Measurements from ENCODE around the gene KDM7A. TPM values are rescaled to one million over a fixed set of nuclear protein-coding genes. Genes with fewer than 3 reads are reported as not detected.

The KDM7A gene
- total and polyA plus RNA-seq, 2 of the 4 experiments (the other 2 are of a cell fraction): 1.5 to 2.3 TPM

- CTCF ChIA-PET: no interaction called here
- H3K4me1 ChIP-seq (ENCODE audit: control insufficient read depth, insufficient read depth, low read length): no peaks in the 10 kb centered on the region
- DNase-seq: no peak
- dilution Hi-C loops (cut with HindIII; ENCODE audit: low sequenced_read_pairs, unreplicated experiment): no loop called here
- H3K56ac ChIP-seq (ENCODE audit: extremely low read depth, insufficient read depth, low read length): no peak overlapping the region
- no peak overlapping the region for H3K9ac ChIP-seq (ENCODE audit: low read depth, low read length)
- H3K4me2 ChIP-seq (ENCODE audit: low read depth, low read length): no peak overlapping the region
- no peak overlapping the region for H4K8ac ChIP-seq (ENCODE audit: low read depth in 2 of 2, low read length in 2 of 2)
- H2BK120ac ChIP-seq (ENCODE audit: low read depth, low read length): no peak overlapping the region
- no peak overlapping the region for H4K91ac ChIP-seq (ENCODE audit: insufficient read depth, low read depth, low read length)
- no peaks in the 10 kb centered on the region for H3K36me3 ChIP-seq (ENCODE audit: control insufficient read depth, insufficient read depth, low read length)
- H3K9me1 ChIP-seq (ENCODE audit: insufficient read depth, low read length): peaks cover 4% of the 10 kb centered on the region; the same call in 1 of the 2 replicates
- no peak overlapping the region for H3K18ac ChIP-seq (ENCODE audit: low read depth, low read length)
- POLR2A ChIA-PET (ENCODE audit: unreplicated experiment): no interaction called here
- no peak overlapping the region for H3K27ac ChIP-seq (ENCODE audit: insufficient read depth, low read length)
- H3K79me1 ChIP-seq (ENCODE audit: low read depth in 1 of 2, low read length in 2 of 2): no peaks in the 10 kb centered on the region
- H3K27me3 ChIP-seq (ENCODE audit: control insufficient read depth, insufficient read depth, low read length): peaks cover 29% of the 10 kb centered on the region
- H4K5ac ChIP-seq (ENCODE audit: low read depth, low read length): no peak overlapping the region
- H4K20me1 ChIP-seq (ENCODE audit: insufficient read depth, low read length): no peaks in the 10 kb centered on the region
- no peak overlapping the region for H3K23ac ChIP-seq (ENCODE audit: low read depth, low read length)
- in situ Hi-C loops (cut with MboI; ENCODE audit: low sequenced_read_pairs): no loop called here
- H3K4ac ChIP-seq (ENCODE audit: low read depth, low read length): no peak overlapping the region
- H2AFZ ChIP-seq (replicated peaks; ENCODE audit: low read length, poor library complexity): no peak overlapping the region
- H2AK9ac ChIP-seq (replicated peaks; ENCODE audit: low read depth, low read length, poor library complexity): no peak overlapping the region
- no peak for TF ChIP-seq CEBPB (IDR thresholded peaks at IDR 0.05; ENCODE audit: low read depth, low read length)
- no peak for TF ChIP-seq MAFK (IDR thresholded peaks at IDR 0.05; ENCODE audit: low read depth, low read length)
- TF ChIP-seq BHLHE40 (IDR thresholded peaks at IDR 0.05; ENCODE audit: low read depth, low read length): no peak
- no peak for TF ChIP-seq RFX5 (IDR thresholded peaks at IDR 0.05; ENCODE audit: low read depth, low read length)
- TF ChIP-seq ELK1 (IDR thresholded peaks at IDR 0.05; ENCODE audit: borderline replicate concordance, low read depth, low read length): no peak
- no peak for TF ChIP-seq CHD1 (IDR thresholded peaks at IDR 0.05; ENCODE audit: low read depth, low read length)
- no peak for TF ChIP-seq MXI1 (IDR thresholded peaks at IDR 0.05; ENCODE audit: borderline replicate concordance, low read depth, low read length)
- TF ChIP-seq RCOR1 (IDR thresholded peaks at IDR 0.05; ENCODE audit: insufficient replicate concordance, low read length): no peak
- no peak for TF ChIP-seq SMC3 (IDR thresholded peaks at IDR 0.05; ENCODE audit: low read depth, low read length)
- TF ChIP-seq RAD21 (IDR thresholded peaks at IDR 0.05; ENCODE audit: low read length): no peak
- TF ChIP-seq POLR2A (IDR thresholded peaks at IDR 0.05; ENCODE audit: low read depth, low read length): no peak
- no peak for TF ChIP-seq NFE2L2 (IDR thresholded peaks at IDR 0.05; ENCODE audit: low read depth, low read length)
- TF ChIP-seq USF2 (IDR thresholded peaks at IDR 0.05; ENCODE audit: low read depth, low read length): no peak
- TF ChIP-seq FOS (IDR thresholded peaks at IDR 0.05; ENCODE audit: low read depth, low read length): no peak
- TF ChIP-seq MAZ (IDR thresholded peaks at IDR 0.05; ENCODE audit: borderline replicate concordance, low read depth, low read length): no peak
- no peak for TF ChIP-seq CTCF (conservative IDR thresholded peaks at IDR 0.05; ENCODE audit: low read depth, low read length)
- H3K14ac ChIP-seq (replicated peaks; ENCODE audit: low read depth, low read length): no peak overlapping the region
- ATAC-seq (ENCODE audit: low read depth): no peak
- no peak overlapping the region for H2AK5ac ChIP-seq (ENCODE audit: low read depth, low read length)
- H2BK15ac ChIP-seq (ENCODE audit: low read depth, low read length): no peak overlapping the region
- no peak overlapping the region for H2BK5ac ChIP-seq (ENCODE audit: low read depth, low read length, poor library complexity, severe bottlenecking)
- no peak overlapping the region for H3K4me3 ChIP-seq (ENCODE audit: insufficient read depth, low read depth, low read length)
- no TSS peak for BruUV-seq (replicated peaks)
- 0 out of 2 replicates have a peak, but pooled peaks cover 1% of the 10 kb centered on the region for H3K9me3 ChIP-seq (ENCODE audit: control insufficient read depth, insufficient read depth, low read length)
- intact Hi-C loops (cut with micrococcal nuclease): no loop called here
- H2BK20ac ChIP-seq (ENCODE audit: low read depth, low read length): no peak overlapping the region
Observed at GRCh38 chr7:140203556-140203955, 26.8 kb upstream of the KDM7A start.
